HepG2 (cell line): Measurements from ENCODE around the gene IQGAP2. TPM values are rescaled to one million over a fixed set of nuclear protein-coding genes. Genes with fewer than 3 reads are reported as not detected.

ENCODE experiments used
- ATAC-seq: fragments of 200-7000 bp; cut with Tn5 transposase; 3 replicates; pipeline ENCODE4 v1.9.1; 2020; ENCODE audit warnings: mild to moderate bottlenecking, moderate library complexity
- BruUV-seq: library from RNA; stranded (reverse); fragments of 400-500 nt; replicated peaks from 2 replicates; lab custom pipeline; 2021; lab: Mats Ljungman, UMichigan
- CTCF ChIA-PET: fragments of 300-600 bp; formaldehyde crosslinking; extraction: SDS; loops from one replicate; lab custom pipeline; 2021; ENCODE audit warnings: low total read pairs, inconsistent platforms, low intra/inter-chr PET ratio; lab: Yijun Ruan, JAX
- POLR2A ChIA-PET: fragments of 350-600 bp; sonication (Branson Sonifier 250); formaldehyde crosslinking; loops from one replicate; lab custom pipeline; 2020; ENCODE audit warnings: antibody characterized with exemption, inconsistent platforms; lab: Yijun Ruan, JAX
- DNase-seq: peaks from one replicate; pipeline ENCODE4 v3.0.0-alpha.2; 2015; ENCODE audit warnings: low spot score
- FAIRE-seq: peaks from 3 replicates; lab custom pipeline; 2011; peaks lifted over from hg19 to GRCh38; lab: Jason Lieb, UNC
- H2AFZ ChIP-seq: one replicate; pipeline ENCODE4 v1.6.1; 2011; ENCODE audit warnings: low read length, inconsistent platforms
- H3K27ac ChIP-seq: fragments of 300-600 bp; 3 replicates; pipeline ENCODE4 v1.8.0; 2011; ENCODE audit warnings: mixed run types, mild to moderate bottlenecking, mixed read lengths, low read length, inconsistent platforms; ENCODE audit not compliant: insufficient read depth; ENCODE audit errors: extremely low read length
- H3K27me3 ChIP-seq, 2 experiments: fragments of 200-600 bp in 1 of 2; 2 replicates in 1 of 2; 3 replicates in 1 of 2; pipeline versions ENCODE4 v1.6.0 to v1.8.0; 2011; ENCODE audit warnings: low read length in 2 of 2, mild to moderate bottlenecking in 2 of 2, moderate library complexity in 2 of 2, inconsistent platforms in 1 of 2; ENCODE audit not compliant: insufficient read depth in 2 of 2, control insufficient read depth in 1 of 2
- H3K36me3 ChIP-seq, 2 experiments: fragments of 200-600 bp in 1 of 2; replicated peaks in 1 of 2; 2 replicates in 1 of 2; 3 replicates in 1 of 2; pipeline versions ENCODE4 v1.5.1 to v1.8.0; 2011; ENCODE audit warnings: low read length in 2 of 2, inconsistent platforms in 1 of 2; ENCODE audit not compliant: insufficient read depth in 2 of 2, control insufficient read depth in 1 of 2
- H3K4me1 ChIP-seq: 2 replicates; pipeline ENCODE4 v1.5.1; 2012; ENCODE audit warnings: low read length, inconsistent platforms; ENCODE audit not compliant: insufficient read depth
- H3K4me2 ChIP-seq: 2 replicates; pipeline ENCODE4 v1.6.0; 2011; ENCODE audit warnings: low read depth, low read length, inconsistent platforms
- H3K4me3 ChIP-seq, 3 experiments: fragments of 200-600 bp in 1 of 3; sonication (generic), shearing (Covaris generic) in 1 of 3; replicated peaks in 1 of 3; 2 replicates each; pipeline ENCODE4 v1.5.1; 2011 to 2016; ENCODE audit warnings: low read length in 3 of 3, inconsistent platforms in 2 of 3, low read depth in 2 of 3, mild to moderate bottlenecking in 2 of 3, control low read depth in 1 of 3, mixed read lengths in 1 of 3; ENCODE audit not compliant: insufficient read depth in 1 of 3
- H3K79me2 ChIP-seq: one replicate; pipeline ENCODE4 v1.6.1; 2011; ENCODE audit warnings: low read length, inconsistent platforms; ENCODE audit not compliant: insufficient read depth
- H3K9ac ChIP-seq: 2 replicates; pipeline ENCODE4 v1.6.0; 2011; ENCODE audit warnings: mild to moderate bottlenecking, low read depth, low read length, inconsistent platforms; ENCODE audit not compliant: insufficient read depth
- H3K9me3 ChIP-seq: 2 replicates; pipeline ENCODE4 v1.5.1; 2012; ENCODE audit warnings: mild to moderate bottlenecking, low read length
- H4K20me1 ChIP-seq: 2 replicates; pipeline ENCODE4 v1.6.0; 2011; ENCODE audit warnings: inconsistent platforms, mild to moderate bottlenecking, low read length, moderate library complexity; ENCODE audit not compliant: insufficient read depth
- CSRNP1 ChIP-seq: sonication (generic); formaldehyde crosslinking; IDR thresholded peaks from 2 replicates; pipeline ENCODE4 v1.8.1; 2023; ENCODE audit warnings: mild to moderate bottlenecking, missing genetic modification reagents
- GABPA ChIP-seq, 2 experiments: IDR thresholded peaks; 2 replicates each; pipeline ENCODE4 v1.6.1; 2011 to 2016; ENCODE audit warnings: low read depth in 2 of 2, low read length in 1 of 2, missing biosample characterization in 1 of 2, missing genetic modification characterization in 1 of 2
- RXRA ChIP-seq: sonication (generic); formaldehyde crosslinking; IDR thresholded peaks from 2 replicates; pipeline ENCODE4 v1.5.1; 2020; ENCODE audit warnings: missing genetic modification reagents
- ZNF687 ChIP-seq: sonication (generic); formaldehyde crosslinking; IDR thresholded peaks from 2 replicates; pipeline ENCODE4 v1.5.1; 2020; ENCODE audit warnings: mild to moderate bottlenecking, missing genetic modification reagents, moderate library complexity
- ZNF878 ChIP-seq: sonication (generic); formaldehyde crosslinking; IDR thresholded peaks from 2 replicates; pipeline ENCODE4 v1.8.1; 2023; ENCODE audit warnings: mild to moderate bottlenecking, missing genetic modification reagents, moderate library complexity
- ZSCAN30 ChIP-seq: sonication (generic); formaldehyde crosslinking; IDR thresholded peaks from 2 replicates; pipeline ENCODE4 v1.5.0; 2020; ENCODE audit warnings: mild to moderate bottlenecking, missing genetic modification reagents
- WGBS: methylation state at CpG from one replicate; pipeline ENCODE4 v1.1.6; 2017; ENCODE audit warnings: low lambda C conversion rate; 5-methylcytosine and 5-hydroxymethylcytosine counted together
- in situ Hi-C: cut with HindIII; loops from 2 replicates; pipeline ENCODE4 v1.10.0; 2017; ENCODE audit warnings: low pct_unique_long_range_greater_than_20kb; ENCODE audit not compliant: extremely low pct_ligation_motif_present
- intact Hi-C: fragments of 100-400 bp; cut with micrococcal nuclease; formaldehyde crosslinking; loops from one replicate; pipeline ENCODE4 v1.10.0; 2022; ENCODE audit not compliant: unreplicated experiment
- polyA plus RNA-seq, 8 experiments: library from polyadenylated mRNA; depleted of rRNA in 3 of 8; stranded (reverse) in 7 of 8; unstranded in 1 of 8; fragments of >200 nt; fragmentation: Illumina TruSeq in 4 of 8; extraction: Trizol in 4 of 8; gene quantifications; 2 replicates each; pipeline versions ENCODE4 v1.2.1 to v1.2.3, GENCODE V29; 2011 to 2016; ENCODE audit warnings: low read depth in 4 of 8, missing spikeins in 1 of 8, mixed read lengths in 1 of 8; ENCODE audit not compliant: insufficient read depth in 1 of 8
- total RNA-seq, 5 experiments: library from RNA; depleted of rRNA; stranded (reverse); fragments of >200 nt; fragmentation: Illumina TruSeq; extraction: Trizol; gene quantifications; 2 replicates each; pipeline ENCODE4 v1.2.3, GENCODE V29; 2016; ENCODE audit warnings: low read depth in 1 of 5

Gene IQGAP2
- total and polyA plus RNA-seq, 2 of the 13 experiments (the other 11 are each of a cell fraction or from before 2014, with no cell fraction given) = 35.2 to 83.3 TPM

GRCh38 chr5:76356887-76357286 is 46.2 kb upstream of the IQGAP2 start (continued):
- no peak for TF ChIP-seq ZNF687 (CRISPR knock-in tag)
- no peak for TF ChIP-seq RXRA

- Histone ChIP-seq H3K9ac (no peak overlapping the region), H2AFZ (no peak overlapping the region), H3K27ac (no peak overlapping the region), H3K4me3 (no peak overlapping the region), H3K27me3 (peaks cover 1 to 10% of the 10 kb centered on the region in 2 experiments; a peak in 1 of 5 replicates), H3K4me1 (peaks cover 11% of the 10 kb centered on the region), H3K4me2 (peak overlapping the region; percentile 39), H3K79me2 (no peaks in the 10 kb centered on the region), H3K36me3 (no peaks in the 10 kb centered on the region), H4K20me1 (no peaks in the 10 kb centered on the region), H3K9me3 (no peaks in the 10 kb centered on the region)
- in situ Hi-C loops = no loop called here
- ATAC-seq = peak; percentile 56; the same call in 2 of the 3 replicates
- BruUV-seq = no TSS peak
- ChIA-PET POLR2A (no interaction called here), CTCF (no interaction called here)
- 25% methylated on average over 15 of the region's 17 CpGs for WGBS
- FAIRE-seq = no peak
- no peak for TF ChIP-seq ZNF878 (CRISPR knock-in tag)
- no peak for TF ChIP-seq GABPA (IDR thresholded peaks at IDR 0.05; ENCODE audit: low read depth, low read length)
- no peak for TF ChIP-seq GABPA (CRISPR knock-in tag; IDR thresholded peaks at IDR 0.05; ENCODE audit: low read depth)
- no peak for TF ChIP-seq ZSCAN30
- TF ChIP-seq CSRNP1 = no peak
- intact Hi-C loops = no loop called here
- peak; percentile 15 for DNase-seq
Observed at GRCh38 chr5:76363352-76364225, 39.5 kb upstream of the IQGAP2 start.
